HEK293 (cell line): ENCODE measurements around the gene MTMR1.

Experiments
- CTCF ChIA-PET: fragments of 350-600 bp; formaldehyde crosslinking; extraction: SDS; loops from one replicate; lab custom pipeline; 2021; ENCODE audit warnings: antibody characterized with exemption; lab: Yijun Ruan, JAX
- POLR2A ChIA-PET: fragments of 300-600 bp; formaldehyde crosslinking; extraction: SDS; loops from one replicate; lab custom pipeline; 2020; ENCODE audit warnings: antibody characterized with exemption, inconsistent platforms; lab: Yijun Ruan, JAX
- H3K27ac ChIP-seq: fragments of 200-500 bp; sonication (Bioruptor generic); 2 replicates; pipeline ENCODE4 v1.5.1; 2014; ENCODE audit warnings: low read depth, low read length, control low read depth, inconsistent platforms; ENCODE audit errors: extremely low read depth
- H3K36me3 ChIP-seq, 2 experiments: fragments of 200-500 bp in 1 of 2; sonication (Bioruptor generic) in 1 of 2; 1 replicate in 1 of 2; 2 replicates in 1 of 2; pipeline ENCODE4 v1.5.1; 2014 to 2017; ENCODE audit warnings: inconsistent platforms in 2 of 2, low read length in 2 of 2; ENCODE audit not compliant: control insufficient read depth in 2 of 2, insufficient read depth in 1 of 2
- H3K4me1 ChIP-seq: fragments of 200-500 bp; sonication (Bioruptor generic); 2 replicates; pipeline ENCODE4 v1.5.1; 2014; ENCODE audit warnings: mild to moderate bottlenecking, low read length, inconsistent platforms; ENCODE audit not compliant: control insufficient read depth, insufficient read depth
- H3K4me3 ChIP-seq: 2 replicates; pipeline ENCODE4 v1.5.1; 2011; ENCODE audit warnings: low read depth, mild to moderate bottlenecking, control low read depth, low read length, moderate library complexity
- H3K9me3 ChIP-seq: fragments of 200-500 bp; sonication (Bioruptor generic); 2 replicates; pipeline ENCODE4 v1.5.1; 2014; ENCODE audit warnings: low read depth, low read length, inconsistent platforms; ENCODE audit not compliant: control insufficient read depth, insufficient read depth
- HOXC10 ChIP-seq: sonication (generic); formaldehyde crosslinking; IDR thresholded peaks from 2 replicates; pipeline ENCODE4 v1.8.1; 2023; ENCODE audit warnings: mild to moderate bottlenecking, missing genetic modification reagents
- HOXD13 ChIP-seq: sonication (generic); formaldehyde crosslinking; IDR thresholded peaks from 2 replicates; pipeline ENCODE4 v1.8.0; 2022; ENCODE audit warnings: missing genetic modification reagents, borderline replicate concordance
- KLF8 ChIP-seq: fragments of 450-650 bp; formaldehyde crosslinking; IDR thresholded peaks from 2 replicates; pipeline ENCODE4 v1.5.1; 2016; ENCODE audit warnings: missing biosample characterization, missing genetic modification characterization
- MEIS1 ChIP-seq: sonication (generic); formaldehyde crosslinking; IDR thresholded peaks from 2 replicates; pipeline ENCODE4 v1.8.1; 2022; ENCODE audit warnings: missing genetic modification reagents, mild to moderate bottlenecking, borderline replicate concordance
- RBAK ChIP-seq: fragments of 450-650 bp; formaldehyde crosslinking; IDR thresholded peaks from 2 replicates; pipeline ENCODE4 v1.5.1; 2016; ENCODE audit warnings: missing biosample characterization, missing genetic modification characterization
- REPIN1 ChIP-seq: fragments of 450-650 bp; formaldehyde crosslinking; IDR thresholded peaks from 2 replicates; pipeline ENCODE4 v1.5.1; 2017; ENCODE audit warnings: missing biosample characterization, missing genetic modification characterization, low read depth
- SCRT1 ChIP-seq: fragments of 450-650 bp; formaldehyde crosslinking; IDR thresholded peaks from 2 replicates; pipeline ENCODE4 v1.5.1; 2016; ENCODE audit warnings: missing biosample characterization, missing genetic modification characterization, borderline replicate concordance
- SCRT2 ChIP-seq: fragments of 450-650 bp; formaldehyde crosslinking; IDR thresholded peaks from 2 replicates; pipeline ENCODE4 v1.5.1; 2016; ENCODE audit warnings: missing biosample characterization, missing genetic modification characterization
- SP7 ChIP-seq: fragments of 450-650 bp; formaldehyde crosslinking; IDR thresholded peaks from 2 replicates; pipeline ENCODE4 v1.5.1; 2016; ENCODE audit warnings: missing biosample characterization, missing genetic modification characterization
- TRIM28 ChIP-seq: IDR thresholded peaks from 2 replicates; pipeline ENCODE4 v1.6.1; 2011; ENCODE audit warnings: low read length, control low read depth, borderline replicate concordance
- YY2 ChIP-seq: fragments of 450-650 bp; formaldehyde crosslinking; IDR thresholded peaks from 2 replicates; pipeline ENCODE4 v1.5.1; 2016; ENCODE audit warnings: missing biosample characterization, missing genetic modification characterization
- ZBTB1 ChIP-seq: fragments of 450-650 bp; formaldehyde crosslinking; IDR thresholded peaks from 2 replicates; pipeline ENCODE4 v1.5.1; 2016; ENCODE audit warnings: missing biosample characterization, missing genetic modification characterization
- ZNF10 ChIP-seq: fragments of 450-650 bp; formaldehyde crosslinking; IDR thresholded peaks from 2 replicates; pipeline ENCODE4 v1.5.1; 2017; ENCODE audit warnings: missing biosample characterization, missing genetic modification characterization
- ZNF174 ChIP-seq: fragments of 450-650 bp; formaldehyde crosslinking; IDR thresholded peaks from 2 replicates; pipeline ENCODE4 v1.5.0; 2017; ENCODE audit warnings: missing biosample characterization, mild to moderate bottlenecking, missing genetic modification characterization
- ZNF223 ChIP-seq: fragments of 450-650 bp; formaldehyde crosslinking; IDR thresholded peaks from 2 replicates; pipeline ENCODE4 v1.5.1; 2016; ENCODE audit warnings: missing biosample characterization, missing genetic modification characterization
- ZNF473 ChIP-seq: fragments of 450-650 bp; formaldehyde crosslinking; IDR thresholded peaks from 2 replicates; pipeline ENCODE4 v1.5.1; 2017; ENCODE audit warnings: missing biosample characterization, missing genetic modification characterization
- ZNF558 ChIP-seq: fragments of 450-650 bp; formaldehyde crosslinking; IDR thresholded peaks from 2 replicates; pipeline ENCODE4 v1.5.1; 2016; ENCODE audit warnings: missing biosample characterization, missing genetic modification characterization
- ZNF561 ChIP-seq: fragments of 450-650 bp; IDR thresholded peaks from 2 replicates; pipeline ENCODE4 v1.5.1; 2018; ENCODE audit warnings: missing biosample characterization, missing genetic modification characterization, borderline replicate concordance
- ZNF585B ChIP-seq: fragments of 450-650 bp; formaldehyde crosslinking; IDR thresholded peaks from 2 replicates; pipeline ENCODE4 v1.5.1; 2016; ENCODE audit warnings: missing biosample characterization, missing genetic modification characterization
- ZNF654 ChIP-seq: fragments of 450-650 bp; formaldehyde crosslinking; IDR thresholded peaks from 2 replicates; pipeline ENCODE4 v1.5.1; 2016; ENCODE audit warnings: low read depth, missing biosample characterization, missing genetic modification characterization
- ZNF664 ChIP-seq: fragments of 450-650 bp; formaldehyde crosslinking; IDR thresholded peaks from 2 replicates; pipeline ENCODE4 v1.5.1; 2016; ENCODE audit warnings: missing biosample characterization, missing genetic modification characterization
- ZNF776 ChIP-seq: fragments of 450-650 bp; formaldehyde crosslinking; IDR thresholded peaks from 2 replicates; pipeline ENCODE4 v1.5.0; 2017; ENCODE audit warnings: missing biosample characterization, missing genetic modification characterization, borderline replicate concordance
- TF ChIP-seq, protein P1 (sequence below): fragments of 450-650 bp; formaldehyde crosslinking; IDR thresholded peaks from 2 replicates; pipeline ENCODE4 v1.5.1; 2016; ENCODE audit warnings: missing biosample characterization, missing genetic modification characterization
- TF ChIP-seq, protein P2 (sequence below): fragments of 450-650 bp; formaldehyde crosslinking; IDR thresholded peaks from 2 replicates; pipeline ENCODE4 v1.5.1; 2016; ENCODE audit warnings: missing biosample characterization, missing genetic modification characterization
- TF ChIP-seq, protein P3 (sequence below): fragments of 450-650 bp; formaldehyde crosslinking; IDR thresholded peaks from 2 replicates; pipeline ENCODE4 v1.5.1; 2017; ENCODE audit warnings: missing biosample characterization, missing genetic modification characterization
- TF ChIP-seq, protein P4 (sequence below): fragments of 450-650 bp; formaldehyde crosslinking; IDR thresholded peaks from 2 replicates; pipeline ENCODE4 v1.5.1; 2016; ENCODE audit warnings: missing biosample characterization, missing genetic modification characterization
- TF ChIP-seq, protein P5 (sequence below): fragments of 450-650 bp; formaldehyde crosslinking; IDR thresholded peaks from 2 replicates; pipeline ENCODE4 v1.5.1; 2016; ENCODE audit warnings: missing biosample characterization, missing genetic modification characterization

MTMR1 gene

DNA sequence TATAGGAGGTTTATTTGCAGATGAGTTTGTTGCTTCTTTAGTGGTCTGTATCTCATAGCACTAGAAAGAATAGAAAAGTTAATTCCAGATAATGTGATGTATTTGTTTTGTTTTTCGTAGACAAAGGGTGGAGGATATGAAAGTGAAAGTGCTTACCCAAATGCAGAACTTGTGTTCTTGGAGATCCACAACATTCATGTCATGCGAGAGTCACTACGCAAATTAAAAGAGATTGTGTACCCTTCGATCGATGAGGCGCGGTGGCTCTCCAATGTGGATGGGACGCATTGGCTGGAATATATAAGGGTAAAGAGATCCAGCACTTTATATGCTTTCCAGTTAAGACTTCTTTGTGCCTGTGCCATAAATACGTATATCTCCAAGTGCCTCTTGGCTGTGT lies 43.3 kb downstream of the MTMR1 start (continued):
- no peak for TF ChIP-seq ZNF10 (tag by site-specific recombination)
- no peak for TF ChIP-seq ZNF585B (tag by site-specific recombination)
- TF ChIP-seq ZNF776 (tag by site-specific recombination), result no peak

DNA sequence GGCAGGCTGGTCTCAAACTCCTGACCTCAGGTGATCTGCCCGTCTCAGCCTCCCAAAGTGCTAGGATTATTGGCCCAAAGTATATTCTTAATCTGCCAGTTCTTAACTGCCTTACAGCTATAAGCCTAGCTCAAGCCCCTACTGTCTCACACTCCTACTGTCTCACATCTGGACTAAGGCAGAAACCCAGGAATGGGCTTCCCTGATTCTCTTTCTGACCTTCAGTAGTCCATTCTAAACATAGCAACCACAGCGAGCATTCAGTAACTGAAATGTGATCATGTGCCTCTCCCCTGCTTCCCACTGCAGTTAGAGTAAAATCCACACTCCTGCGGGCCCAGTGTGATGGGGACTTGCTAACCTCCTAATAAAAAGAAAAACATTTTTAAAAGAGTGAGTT lies 58.9 kb downstream of the MTMR1 start:
- Histone ChIP-seq H3K27ac (no peak overlapping the region), H3K4me1 (no peaks in the 10 kb centered on the region), H3K4me3 (no peak overlapping the region), H3K36me3 (peaks cover 11 to 34% of the 10 kb centered on the region in 2 experiments; a peak in 2 of 3 replicates), H3K9me3 (no peaks in the 10 kb centered on the region)
- ChIA-PET POLR2A (no interaction called here), CTCF (interaction anchor here (0.6 kb wide), 1 partner anchor 223 kb away, joined by 4 read pairs; no protein-coding TSS in a partner anchor)
- no peak for TF ChIP-seq HOXC10 (CRISPR knock-in tag)
- no peak for TF ChIP-seq RBAK (tag by site-specific recombination)
- TF ChIP-seq, protein P1, sequence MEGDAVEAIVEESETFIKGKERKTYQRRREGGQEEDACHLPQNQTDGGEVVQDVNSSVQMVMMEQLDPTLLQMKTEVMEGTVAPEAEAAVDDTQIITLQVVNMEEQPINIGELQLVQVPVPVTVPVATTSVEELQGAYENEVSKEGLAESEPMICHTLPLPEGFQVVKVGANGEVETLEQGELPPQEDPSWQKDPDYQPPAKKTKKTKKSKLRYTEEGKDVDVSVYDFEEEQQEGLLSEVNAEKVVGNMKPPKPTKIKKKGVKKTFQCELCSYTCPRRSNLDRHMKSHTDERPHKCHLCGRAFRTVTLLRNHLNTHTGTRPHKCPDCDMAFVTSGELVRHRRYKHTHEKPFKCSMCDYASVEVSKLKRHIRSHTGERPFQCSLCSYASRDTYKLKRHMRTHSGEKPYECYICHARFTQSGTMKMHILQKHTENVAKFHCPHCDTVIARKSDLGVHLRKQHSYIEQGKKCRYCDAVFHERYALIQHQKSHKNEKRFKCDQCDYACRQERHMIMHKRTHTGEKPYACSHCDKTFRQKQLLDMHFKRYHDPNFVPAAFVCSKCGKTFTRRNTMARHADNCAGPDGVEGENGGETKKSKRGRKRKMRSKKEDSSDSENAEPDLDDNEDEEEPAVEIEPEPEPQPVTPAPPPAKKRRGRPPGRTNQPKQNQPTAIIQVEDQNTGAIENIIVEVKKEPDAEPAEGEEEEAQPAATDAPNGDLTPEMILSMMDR (tag by site-specific recombination), result no peak
- no peak for TF ChIP-seq MEIS1 (CRISPR knock-in tag)
- TF ChIP-seq ZBTB1 (tag by site-specific recombination), result no peak
- TF ChIP-seq REPIN1 (tag by site-specific recombination), result no peak
- TF ChIP-seq SCRT1 (tag by site-specific recombination), result no peak

DNA sequence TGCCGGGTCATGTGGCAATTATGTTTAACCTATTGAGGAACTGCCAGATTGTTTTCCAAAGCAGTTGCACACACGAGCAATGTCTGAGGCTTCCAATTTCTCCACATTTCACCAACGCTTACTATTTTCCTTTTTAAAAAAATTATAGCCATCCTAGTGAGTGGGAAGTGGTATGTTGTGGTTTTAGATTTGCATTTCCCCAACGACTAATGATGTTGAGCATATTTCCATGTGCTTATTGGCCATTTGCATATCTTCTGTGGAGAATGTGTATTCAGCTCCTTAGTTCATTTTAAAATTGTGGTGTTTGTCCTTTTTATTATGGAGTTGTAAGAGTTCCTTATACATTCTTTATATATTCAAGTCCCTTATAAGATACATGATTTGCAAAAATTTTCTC lies 60.2 kb downstream of the MTMR1 start:
- H3K36me3 ChIP-seq, result peaks cover 11 to 41% of the 10 kb centered on the region in 2 experiments; a peak in 2 of 3 replicates
- H3K4me1 ChIP-seq, result no peaks in the 10 kb centered on the region
- no peak overlapping the region for H3K27ac ChIP-seq
- H3K9me3 ChIP-seq, result no peaks in the 10 kb centered on the region
- CTCF ChIA-PET, result interaction anchor here (0.7 kb wide), 1 partner anchor 18 kb away, joined by 3 read pairs; no protein-coding TSS in a partner anchor
- H3K4me3 ChIP-seq, result no peak overlapping the region
- POLR2A ChIA-PET, result no interaction called here
- TF ChIP-seq ZNF558 (tag by site-specific recombination) (no peak), KLF8 (tag by site-specific recombination) (no peak), ZNF223 (tag by site-specific recombination) (no peak), ZNF174 (tag by site-specific recombination) (no peak), ZNF561 (tag by site-specific recombination) (no peak), TRIM28 (no peak), ZNF473 (tag by site-specific recombination) (no peak), ZNF664 (no peak), SP7 (tag by site-specific recombination) (no peak), ZNF654 (tag by site-specific recombination) (no peak), REPIN1 (tag by site-specific recombination) (no peak), SCRT2 (tag by site-specific recombination) (no peak), HOXD13 (no peak), YY2 (no peak)
- TF ChIP-seq, protein P2, sequence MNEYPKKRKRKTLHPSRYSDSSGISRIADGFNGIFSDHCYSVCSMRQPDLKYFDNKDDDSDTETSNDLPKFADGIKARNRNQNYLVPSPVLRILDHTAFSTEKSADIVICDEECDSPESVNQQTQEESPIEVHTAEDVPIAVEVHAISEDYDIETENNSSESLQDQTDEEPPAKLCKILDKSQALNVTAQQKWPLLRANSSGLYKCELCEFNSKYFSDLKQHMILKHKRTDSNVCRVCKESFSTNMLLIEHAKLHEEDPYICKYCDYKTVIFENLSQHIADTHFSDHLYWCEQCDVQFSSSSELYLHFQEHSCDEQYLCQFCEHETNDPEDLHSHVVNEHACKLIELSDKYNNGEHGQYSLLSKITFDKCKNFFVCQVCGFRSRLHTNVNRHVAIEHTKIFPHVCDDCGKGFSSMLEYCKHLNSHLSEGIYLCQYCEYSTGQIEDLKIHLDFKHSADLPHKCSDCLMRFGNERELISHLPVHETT, result no peak
- TF ChIP-seq, protein P3, sequence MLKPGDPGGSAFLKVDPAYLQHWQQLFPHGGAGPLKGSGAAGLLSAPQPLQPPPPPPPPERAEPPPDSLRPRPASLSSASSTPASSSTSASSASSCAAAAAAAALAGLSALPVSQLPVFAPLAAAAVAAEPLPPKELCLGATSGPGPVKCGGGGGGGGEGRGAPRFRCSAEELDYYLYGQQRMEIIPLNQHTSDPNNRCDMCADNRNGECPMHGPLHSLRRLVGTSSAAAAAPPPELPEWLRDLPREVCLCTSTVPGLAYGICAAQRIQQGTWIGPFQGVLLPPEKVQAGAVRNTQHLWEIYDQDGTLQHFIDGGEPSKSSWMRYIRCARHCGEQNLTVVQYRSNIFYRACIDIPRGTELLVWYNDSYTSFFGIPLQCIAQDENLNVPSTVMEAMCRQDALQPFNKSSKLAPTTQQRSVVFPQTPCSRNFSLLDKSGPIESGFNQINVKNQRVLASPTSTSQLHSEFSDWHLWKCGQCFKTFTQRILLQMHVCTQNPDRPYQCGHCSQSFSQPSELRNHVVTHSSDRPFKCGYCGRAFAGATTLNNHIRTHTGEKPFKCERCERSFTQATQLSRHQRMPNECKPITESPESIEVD, result no peak
- TF ChIP-seq, protein P4, sequence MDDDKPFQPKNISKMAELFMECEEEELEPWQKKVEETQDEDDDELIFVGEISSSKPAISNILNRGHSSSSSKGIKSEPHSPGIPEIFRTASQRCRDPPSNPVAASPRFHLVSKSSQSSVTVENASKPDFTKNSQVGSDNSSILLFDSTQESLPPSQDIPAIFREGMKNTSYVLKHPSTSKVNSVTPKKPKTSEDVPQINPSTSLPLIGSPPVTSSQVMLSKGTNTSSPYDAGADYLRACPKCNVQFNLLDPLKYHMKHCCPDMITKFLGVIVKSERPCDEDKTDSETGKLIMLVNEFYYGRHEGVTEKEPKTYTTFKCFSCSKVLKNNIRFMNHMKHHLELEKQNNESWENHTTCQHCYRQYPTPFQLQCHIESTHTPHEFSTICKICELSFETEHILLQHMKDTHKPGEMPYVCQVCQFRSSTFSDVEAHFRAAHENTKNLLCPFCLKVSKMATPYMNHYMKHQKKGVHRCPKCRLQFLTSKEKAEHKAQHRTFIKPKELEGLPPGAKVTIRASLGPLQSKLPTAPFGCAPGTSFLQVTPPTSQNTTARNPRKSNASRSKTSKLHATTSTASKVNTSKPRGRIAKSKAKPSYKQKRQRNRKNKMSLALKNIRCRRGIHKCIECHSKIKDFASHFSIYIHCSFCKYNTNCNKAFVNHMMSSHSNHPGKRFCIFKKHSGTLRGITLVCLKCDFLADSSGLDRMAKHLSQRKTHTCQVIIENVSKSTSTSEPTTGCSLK (tag by site-specific recombination), result no peak
- TF ChIP-seq, protein P5, sequence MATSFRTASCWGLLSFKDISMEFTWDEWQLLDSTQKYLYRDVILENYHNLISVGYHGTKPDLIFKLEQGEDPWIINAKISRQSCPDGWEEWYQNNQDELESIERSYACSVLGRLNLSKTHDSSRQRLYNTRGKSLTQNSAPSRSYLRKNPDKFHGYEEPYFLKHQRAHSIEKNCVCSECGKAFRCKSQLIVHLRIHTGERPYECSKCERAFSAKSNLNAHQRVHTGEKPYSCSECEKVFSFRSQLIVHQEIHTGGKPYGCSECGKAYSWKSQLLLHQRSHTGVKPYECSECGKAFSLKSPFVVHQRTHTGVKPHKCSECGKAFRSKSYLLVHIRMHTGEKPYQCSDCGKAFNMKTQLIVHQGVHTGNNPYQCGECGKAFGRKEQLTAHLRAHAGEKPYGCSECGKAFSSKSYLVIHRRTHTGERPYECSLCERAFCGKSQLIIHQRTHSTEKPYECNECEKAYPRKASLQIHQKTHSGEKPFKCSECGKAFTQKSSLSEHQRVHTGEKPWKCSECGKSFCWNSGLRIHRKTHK (tag by site-specific recombination), result no peak
